Stimulated activated CD4-positive, alpha-beta T cell treated with anti-CD3 and anti-CD28 coated beads, Interleukin-1b, Interleukin-23, amount 100 ng/mL, for 48 hours (primary cell): ENCODE measurements around the gene H2AZ2.
"Not testable (repeated sequence)": the region's sequence is repeated elsewhere in the genome, so short reads cannot be mapped to it uniquely, and the experiment has no call there.

ENCODE experiments used
- DNase-seq: peaks from one replicate; pipeline ENCODE4 v3.0.0-alpha.2; 2020

The H2AZ2 gene

DNA sequence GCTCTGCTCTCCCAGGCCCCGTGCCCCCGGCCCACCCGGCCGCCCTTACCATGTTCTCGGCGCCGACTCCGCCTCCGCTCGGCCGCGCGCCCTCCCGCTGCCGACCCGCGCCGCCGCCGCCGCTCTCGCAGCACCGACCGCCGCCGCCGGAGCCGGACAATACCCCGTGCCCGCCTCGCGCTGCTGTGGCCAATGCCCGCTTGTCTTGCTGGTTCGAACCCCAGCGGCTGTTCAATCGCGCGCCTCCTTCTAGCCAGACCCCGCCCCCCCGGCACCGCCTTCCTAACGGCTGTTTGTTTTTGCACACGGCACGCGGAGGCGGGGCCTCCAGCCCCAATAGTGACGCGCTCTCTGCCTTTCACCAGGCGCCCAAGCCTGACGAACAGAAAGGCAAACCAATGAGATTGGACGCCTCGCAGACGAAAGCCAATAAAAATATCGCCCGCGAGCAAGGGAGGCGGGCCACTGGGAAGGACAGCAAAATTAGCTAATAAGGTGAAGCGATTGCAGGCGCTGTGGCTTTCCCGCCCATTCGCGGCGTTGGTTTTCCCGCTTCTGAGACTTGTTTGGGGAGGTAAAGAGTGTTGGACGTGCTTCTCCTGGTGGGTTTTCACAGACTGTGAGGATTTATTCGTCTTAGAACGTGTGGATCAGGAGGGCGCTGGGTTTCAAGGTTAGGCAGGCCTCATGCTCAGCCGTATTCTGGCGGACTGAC lies at the start of gene H2AZ2:
Gene H2AZ2, minus strand, starts transcription at position 168 of the 715 bp plus-strand sequence. Its CDS starts 116 bp downstream, at position 52.
- peak; percentile 100 for DNase-seq

DNA sequence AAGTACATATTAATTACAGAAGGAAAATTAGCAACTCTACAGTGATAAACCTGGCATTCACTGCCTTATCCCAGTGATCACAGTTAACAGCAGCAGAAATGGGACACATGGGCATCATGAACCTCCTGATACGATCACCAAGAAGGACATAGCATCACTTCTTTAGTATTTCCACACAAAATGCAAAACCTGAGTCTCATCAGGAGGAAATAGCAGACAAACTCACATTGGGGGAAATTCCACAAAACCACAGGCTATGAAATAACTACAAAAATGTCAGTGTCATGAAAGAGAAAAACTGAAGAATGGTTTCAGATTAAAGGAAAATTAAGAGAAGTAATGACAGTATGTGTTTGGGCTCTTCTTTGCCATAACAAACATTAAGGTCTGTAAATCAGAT lies 49.4 kb upstream of the H2AZ2 start:
- DNase-seq: no peak

DNA sequence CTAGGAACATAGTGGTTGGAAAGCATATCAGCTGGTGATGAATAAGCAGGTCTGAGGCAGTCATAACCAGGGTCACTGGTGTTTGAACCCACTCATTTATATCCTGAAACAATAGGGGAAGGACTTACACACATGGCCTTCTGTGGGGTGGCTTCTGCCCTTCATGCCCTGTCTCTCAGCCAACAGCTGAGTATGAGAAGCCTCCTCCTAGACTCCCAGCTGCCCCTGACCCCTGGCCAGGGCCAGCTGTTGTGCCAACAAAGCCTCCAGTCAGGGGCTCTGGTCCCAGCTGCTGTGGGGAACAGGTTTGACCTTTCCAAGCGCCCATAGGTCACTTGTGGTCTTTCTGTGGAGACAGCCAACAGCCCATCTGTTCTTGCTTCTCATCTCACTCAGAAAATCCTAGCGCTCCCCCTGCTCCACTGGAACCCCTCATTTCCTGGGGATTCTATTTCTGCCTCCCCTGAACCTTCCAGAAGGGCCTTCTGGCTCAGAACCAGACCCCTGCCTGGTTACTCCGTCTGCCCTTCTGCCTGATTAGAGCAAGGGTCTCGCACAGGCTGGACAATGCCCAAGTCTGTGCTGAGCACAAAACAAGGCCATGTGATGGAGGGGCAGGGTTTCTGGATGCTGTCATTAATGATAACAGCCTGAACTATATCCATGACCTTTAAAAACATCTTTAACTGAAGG lies 47.1 kb upstream of the H2AZ2 start:
- no peak for DNase-seq

DNA sequence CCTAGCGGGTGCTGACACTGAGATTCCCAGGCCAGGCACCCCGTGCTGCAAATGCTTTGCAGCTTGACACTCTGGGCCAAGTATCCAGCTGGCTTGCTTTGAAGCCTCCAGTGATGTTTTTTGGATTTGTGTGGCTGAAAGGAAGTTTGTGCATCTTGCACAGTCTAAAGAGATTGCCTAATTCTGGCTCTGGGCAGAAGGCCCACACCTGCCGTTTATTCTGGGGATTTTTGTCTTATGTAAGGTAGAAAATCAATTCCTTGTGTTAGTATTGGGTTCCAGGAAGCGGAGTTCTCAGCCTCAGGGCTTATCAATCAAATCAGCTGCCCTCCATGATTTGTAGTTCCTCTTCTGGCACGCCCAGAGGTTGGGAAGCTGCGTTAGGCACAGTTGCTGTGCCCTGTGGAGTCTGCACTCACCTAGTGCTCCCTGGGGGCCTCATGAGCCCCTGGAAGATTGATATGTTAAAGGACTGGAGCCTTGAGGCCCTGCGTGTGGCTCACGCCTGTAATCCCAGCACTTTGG lies 45.9 kb upstream of the H2AZ2 start:
- no peak for DNase-seq

DNA sequence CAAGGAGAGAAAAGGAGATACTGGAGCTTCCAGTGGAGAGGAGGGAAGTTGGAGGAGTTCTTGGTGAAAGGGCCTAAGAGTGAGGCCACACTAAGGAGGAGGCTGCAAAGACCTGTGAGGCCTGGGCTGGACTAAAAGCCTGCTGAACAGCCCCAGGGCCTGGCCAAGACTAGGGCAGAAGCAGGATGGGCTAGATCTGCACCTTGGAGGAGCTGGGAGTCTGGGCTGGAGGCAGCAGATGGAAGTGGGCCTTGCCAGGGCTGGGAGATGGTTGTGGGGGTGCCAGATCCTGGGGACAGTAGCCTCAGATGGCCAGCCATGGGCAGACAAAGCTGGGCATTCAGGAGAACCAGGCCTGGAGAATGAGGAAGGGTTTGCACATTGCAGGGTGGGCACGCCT lies 43.9 kb upstream of the H2AZ2 start:
- no peak for DNase-seq

DNA sequence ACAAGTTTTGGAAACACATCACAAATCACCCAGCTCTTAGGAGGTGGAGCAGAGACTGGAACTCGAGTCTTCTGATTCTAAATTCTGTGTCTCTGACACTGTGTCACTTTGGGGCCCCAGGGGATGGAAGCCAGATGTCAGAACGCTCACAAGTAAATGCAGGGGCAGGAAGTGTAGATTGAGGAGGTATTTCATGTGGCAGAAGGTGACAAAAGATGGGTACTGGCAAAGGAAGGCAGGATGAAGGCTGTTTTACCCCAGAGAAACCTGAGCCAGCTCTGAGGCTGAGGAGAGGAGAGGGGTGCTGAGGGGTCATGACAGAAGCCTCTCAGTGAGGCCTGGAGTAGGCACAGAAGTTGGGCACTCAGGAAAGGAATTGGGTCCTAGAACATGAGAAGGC lies 43.5 kb upstream of the H2AZ2 start:
- peak; percentile 32 for DNase-seq

DNA sequence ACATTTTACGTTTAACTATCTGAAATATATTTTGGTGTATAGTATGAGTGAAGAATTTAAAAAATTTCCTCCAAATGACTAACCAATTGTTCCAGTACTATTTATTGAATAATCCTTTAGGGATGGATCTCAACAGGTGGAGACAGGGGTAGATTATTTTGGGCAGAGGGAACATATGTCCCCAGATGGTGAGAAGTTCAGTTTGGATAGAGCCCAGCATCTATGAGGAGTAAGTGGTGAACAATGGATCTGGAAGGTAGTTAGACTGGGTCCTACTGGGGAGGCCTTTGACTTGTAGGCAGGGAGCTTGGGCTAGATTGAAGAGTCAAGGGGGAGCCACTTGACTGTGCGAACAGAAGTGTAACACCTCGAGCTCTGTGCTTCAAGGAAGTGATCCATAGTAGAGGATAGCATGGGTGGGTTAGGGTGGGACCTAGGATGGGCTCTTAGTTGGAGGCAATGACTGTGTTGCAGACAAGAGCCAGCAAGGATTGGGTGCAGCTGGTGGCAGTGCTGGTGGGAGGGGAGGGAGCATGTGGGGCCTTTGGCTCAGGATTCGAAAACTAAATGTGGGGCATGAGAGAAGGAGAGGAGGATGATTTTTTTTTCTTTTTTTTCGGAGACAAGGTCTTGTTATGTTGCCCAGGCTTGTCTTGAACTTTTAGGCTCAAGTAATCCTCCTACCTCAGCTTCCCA lies 41.3 kb upstream of the H2AZ2 start:
- no peak for DNase-seq

DNA sequence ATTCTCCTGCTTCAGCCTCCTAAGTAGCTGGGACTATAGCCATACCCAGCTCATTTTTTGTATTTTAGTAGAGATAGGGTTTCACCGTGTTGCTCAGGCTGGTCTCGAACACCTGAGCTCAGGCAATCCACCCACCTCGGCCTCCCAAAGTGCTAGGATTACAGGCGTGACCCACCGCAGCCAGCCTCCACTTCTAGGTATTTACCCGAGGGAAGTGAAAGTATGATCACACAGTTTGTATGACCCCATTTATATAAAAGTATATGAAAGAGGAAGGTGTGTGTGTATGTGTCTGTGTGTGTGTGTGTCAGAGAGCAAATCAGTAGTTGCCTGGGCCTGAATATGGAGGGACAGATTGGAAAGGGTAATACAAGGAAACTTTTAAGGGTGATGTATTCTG lies 39.4 kb upstream of the H2AZ2 start:
- DNase-seq: no peak

DNA sequence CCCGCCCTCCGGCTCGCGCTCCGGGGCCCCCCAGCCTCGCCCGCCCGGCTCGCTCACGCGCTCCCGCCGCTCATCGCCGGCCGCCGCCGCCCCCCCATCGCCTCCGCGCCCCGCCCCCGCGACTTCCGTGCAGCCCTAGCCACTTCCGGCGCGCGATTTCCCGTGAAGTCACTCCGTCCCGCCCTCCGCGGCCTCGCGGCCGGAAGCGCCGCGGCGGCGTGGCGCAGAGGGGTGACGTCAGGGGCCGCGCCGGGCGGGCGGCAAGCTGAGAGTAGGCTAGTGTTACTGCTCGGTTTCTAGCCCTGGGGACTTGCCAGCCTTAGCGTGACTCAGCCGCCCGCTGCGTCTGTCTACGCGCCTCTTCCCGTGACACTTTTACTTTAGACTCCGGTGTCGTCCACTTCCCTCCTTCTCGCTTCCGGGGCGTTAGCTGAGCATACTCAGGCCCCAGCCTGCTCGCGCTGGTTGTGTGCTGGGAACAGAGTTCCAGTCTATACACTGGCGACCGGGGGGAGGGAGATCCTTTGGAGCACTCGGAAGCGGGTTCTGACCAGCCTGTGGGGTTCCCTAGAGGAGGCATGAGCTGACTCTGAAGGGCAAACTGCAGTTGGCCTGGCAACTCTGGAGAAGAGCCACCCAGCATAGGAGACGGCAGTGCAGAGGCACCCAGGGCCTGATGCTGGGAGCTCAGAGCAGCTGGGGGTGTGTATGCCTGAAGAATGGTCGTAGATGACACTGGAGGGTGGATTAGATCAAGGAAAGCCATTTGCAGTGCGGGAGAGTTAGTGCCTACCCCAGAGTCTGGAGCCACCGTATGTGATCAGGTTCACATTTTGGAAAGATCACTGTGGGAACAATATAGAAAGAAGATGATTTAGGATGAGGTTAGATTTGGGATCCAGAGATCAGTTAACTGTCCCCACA lies 37.8 kb upstream of the H2AZ2 start, which contains the start of gene PURB:
Gene PURB, minus strand, starts transcription at position 137 of the 924 bp plus-strand sequence. CDS start 182 bp downstream, outside the sequence.
- peak; percentile 96 for DNase-seq

DNA sequence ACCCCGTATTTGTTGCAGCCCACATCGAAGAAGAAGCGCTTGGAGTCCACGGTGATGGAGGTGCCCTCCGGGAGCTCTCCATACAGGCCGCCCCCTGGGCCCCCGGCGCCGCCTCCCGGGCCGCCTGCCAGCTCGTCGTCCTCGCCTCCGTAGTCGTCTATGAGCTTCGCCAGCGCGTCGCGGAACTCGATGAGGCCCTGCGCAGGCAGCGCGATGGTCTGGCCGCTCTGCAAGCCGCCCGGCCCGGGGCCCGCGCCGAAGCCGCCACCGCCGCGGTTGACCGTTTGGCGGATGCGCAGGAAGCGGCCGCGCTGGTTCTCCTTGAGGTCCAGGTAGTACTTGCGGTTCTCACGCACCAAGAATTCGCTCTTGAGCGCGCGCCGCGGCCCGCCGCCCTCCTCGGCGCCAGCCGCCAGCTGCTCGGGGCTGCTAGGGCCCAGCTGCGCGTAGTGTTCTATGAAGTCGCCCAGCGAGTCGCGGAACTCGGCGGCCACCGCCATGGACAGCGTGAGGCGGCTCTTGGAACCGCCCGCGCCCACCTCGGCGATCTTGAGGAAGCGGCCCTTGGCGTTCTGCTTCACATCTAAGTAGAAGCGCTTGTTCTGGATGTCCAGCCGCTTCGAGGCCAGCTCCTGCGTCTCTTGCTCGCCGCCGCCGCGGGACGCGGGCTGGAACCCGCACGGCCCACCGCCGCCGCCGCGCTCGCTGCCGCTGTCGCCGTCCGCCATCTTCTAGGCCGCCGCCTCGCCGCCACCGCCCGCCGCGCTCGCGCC lies 36.9 kb upstream of the H2AZ2 start:
- peak; percentile 53 for DNase-seq

DNA sequence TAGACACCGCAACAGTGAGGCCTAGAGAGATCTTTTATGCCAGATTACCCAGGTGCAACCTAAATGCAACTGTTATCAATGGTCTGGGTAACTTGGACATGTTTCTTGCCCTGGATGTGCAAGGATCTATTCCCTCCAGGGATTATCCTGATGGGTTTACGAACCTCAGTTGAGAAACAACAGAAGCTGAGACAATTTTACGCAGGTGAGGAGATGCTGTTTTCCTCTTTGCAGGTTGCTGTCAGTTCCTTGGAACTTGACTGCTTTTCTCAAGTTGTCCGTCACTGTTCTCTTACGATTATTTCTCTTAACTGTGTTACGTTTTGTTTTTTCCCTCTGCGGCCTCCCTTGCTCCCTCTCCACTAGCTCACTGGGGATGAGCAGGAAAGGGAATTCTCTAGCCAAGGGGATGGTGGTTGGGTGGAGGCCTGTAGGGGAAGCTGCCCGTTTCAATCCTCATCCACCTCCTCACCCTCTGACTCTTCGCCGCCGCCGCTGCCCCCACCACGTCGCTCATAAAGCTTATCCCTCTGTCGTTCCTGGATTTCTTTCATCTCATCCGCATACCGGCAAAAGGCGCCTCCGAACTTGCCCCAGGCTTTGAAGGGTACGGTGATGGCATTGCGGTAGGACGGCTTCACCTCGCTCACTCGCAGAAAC lies 36.2 kb upstream of the H2AZ2 start:
- no peak for DNase-seq

DNA sequence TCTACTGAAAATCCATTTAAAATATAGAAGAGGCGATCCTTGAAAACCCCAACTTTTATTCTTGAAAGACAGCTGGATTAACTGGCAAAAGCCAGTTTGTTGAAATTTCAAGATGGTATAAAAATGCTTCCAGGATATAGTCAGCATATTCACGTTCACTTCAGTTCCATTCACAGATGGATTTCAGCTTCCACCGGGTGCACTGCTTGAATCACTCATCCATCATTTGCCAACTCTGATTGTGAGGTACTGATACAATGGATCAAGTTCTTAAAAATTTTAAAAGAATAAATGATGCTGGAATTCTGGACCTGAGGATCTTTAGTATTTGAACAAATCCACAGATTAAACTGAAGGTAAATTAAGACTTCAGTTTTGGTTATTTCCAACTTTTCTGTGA lies 35.0 kb upstream of the H2AZ2 start:
- DNase-seq: no peak

DNA sequence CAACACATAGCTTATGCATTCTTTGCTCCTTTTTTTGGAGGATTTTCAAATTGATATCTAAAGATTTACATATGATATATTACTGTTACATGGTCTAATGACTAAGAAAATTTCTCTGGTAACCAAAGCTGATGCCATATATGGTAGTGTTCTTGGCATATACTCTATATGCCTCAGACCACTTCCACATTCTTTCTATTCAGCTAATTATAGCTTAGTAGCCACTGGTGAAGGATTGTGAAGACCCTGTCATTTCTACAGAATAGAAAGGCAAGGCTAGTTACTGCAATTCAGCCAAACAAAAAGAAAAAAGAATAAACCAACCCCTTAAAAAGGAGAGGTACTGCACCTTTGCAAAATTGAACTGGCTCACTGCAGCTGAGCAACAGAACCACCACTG lies 33.7 kb upstream of the H2AZ2 start:
- DNase-seq: no peak

DNA sequence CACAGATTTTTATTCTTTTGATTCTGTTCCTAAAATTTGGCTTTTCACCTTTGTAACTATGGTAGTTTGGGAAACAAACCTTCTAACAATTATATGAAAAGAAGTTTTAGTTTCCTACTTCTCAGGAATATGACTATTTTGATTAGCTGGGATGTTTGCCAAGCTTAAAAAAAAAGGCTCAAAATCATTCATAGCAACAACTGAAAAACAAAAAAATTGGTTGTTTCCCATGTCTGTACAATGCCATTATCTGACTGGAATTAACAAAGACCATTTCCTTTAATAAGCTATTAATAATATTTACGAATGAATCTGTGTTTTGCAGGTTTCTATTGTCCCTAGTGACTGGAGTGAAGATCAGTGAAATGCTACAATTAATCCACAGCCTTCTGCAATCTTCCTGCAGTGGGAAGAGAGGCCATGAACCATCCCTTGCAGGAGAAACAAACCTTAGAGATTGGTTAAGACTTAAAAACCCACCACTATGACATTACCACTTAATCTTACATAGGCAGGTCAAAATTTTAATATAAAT lies 33.2 kb upstream of the H2AZ2 start:
- DNase-seq: no peak

DNA sequence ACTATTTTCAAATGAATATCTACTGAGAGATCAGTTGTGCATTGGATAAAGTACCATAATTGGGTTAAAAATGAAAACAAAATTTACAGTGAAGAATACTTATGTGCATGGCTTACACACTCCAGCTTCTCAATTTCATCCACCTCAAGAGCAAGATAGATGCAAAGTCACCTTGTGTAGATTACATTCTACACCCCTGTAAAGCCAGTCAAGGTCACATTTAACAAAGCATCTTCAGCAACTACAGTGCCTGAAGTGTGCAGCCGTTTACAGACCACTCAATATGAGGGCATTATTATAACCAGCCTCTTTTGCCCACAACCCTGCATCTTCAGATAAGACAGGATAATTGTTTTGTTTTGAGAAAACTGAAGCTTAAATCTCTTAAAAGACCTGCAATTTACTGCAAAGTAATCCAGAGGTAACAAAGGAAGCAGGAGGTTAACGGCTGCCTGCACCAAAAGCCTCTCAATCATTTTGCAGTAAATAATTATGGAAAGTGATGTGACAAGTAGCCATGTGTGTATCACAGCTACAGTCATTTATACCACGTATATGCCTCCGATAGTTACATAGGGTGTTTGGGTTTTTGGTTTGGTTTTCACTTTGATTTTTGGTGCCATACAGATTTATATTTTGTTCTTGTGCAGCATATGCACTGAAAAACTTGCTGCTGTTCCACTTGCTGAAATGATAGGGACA lies 32.6 kb upstream of the H2AZ2 start:
- no peak for DNase-seq

DNA sequence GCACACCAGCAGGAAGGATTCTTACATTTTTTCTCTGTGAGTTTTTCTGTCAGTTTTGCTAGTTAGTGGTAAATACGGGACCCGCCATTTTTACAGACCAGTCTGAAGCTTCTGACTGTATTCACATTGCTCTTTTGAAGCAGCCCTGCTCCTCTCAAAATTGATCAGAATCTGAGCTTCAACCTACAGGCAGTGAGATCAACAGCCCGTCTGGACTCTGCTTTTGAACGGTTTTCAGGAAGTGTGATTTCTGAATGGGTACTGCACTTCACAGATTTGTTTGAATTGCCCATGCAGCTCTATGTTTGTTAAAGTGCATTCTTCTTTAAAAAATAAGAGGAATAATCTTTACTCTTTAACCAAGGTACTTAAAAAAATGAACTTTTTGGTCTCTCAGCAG lies 28.5 kb upstream of the H2AZ2 start:
- DNase-seq: no peak

DNA sequence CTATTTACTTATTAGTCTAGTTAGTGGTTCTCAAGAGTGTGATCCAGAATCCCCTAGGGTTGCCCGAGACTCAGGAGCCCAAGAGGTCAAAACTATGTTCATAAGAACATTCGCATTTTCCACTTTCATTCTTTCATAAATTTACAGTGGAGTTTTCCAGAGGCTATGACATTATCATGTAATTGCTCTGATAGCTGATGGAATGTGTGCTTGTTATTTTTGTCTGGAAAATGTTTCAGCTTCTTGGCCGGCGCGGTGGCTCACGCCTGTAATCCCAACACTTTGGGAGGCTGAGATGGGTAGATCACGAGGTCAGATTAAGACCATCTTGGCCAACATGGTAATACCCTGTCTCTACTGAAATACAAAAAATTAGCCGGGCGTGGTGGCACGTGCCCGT lies 27.4 kb upstream of the H2AZ2 start:
- no peak for DNase-seq

DNA sequence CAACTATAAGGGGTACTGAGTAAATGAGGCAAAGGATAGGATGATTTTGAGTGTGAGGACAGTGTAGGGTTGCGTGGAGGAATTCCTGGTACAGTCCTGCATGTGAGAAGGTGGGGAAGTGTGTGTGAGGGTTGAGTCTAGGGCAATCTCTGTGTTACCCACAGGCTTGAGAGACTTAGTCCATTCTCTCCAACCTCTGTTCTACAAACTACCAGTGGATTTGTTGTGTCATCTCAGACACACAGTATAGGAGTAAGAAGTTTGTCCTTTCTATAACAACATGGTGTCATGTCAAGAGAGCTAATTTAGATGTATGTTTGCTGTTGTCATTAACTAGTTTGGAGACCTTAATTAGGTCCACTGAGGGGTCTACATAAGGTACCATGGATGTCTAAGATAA lies 24.9 kb upstream of the H2AZ2 start:
- DNase-seq: no peak

DNA sequence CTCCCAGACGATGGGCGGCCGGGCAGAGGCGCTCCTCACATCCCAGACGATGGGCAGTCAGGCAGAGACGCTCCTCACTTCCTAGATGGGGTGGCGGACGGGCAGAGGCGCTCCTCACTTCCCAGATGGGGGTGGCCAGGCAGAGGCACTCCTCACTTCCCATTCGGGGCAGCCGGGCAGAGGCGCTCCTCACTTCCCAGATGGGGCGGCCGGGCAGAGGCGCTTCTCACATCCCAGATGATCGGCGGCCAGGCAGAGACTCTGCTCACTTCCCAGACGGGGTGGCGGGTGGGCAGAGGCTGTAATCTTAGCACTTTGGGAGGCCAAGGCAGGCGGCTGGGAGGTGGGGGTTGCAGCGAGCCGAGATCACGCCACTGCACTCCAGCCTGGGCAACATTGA lies 24.0 kb upstream of the H2AZ2 start:
- DNase-seq: not testable (repeated sequence)

DNA sequence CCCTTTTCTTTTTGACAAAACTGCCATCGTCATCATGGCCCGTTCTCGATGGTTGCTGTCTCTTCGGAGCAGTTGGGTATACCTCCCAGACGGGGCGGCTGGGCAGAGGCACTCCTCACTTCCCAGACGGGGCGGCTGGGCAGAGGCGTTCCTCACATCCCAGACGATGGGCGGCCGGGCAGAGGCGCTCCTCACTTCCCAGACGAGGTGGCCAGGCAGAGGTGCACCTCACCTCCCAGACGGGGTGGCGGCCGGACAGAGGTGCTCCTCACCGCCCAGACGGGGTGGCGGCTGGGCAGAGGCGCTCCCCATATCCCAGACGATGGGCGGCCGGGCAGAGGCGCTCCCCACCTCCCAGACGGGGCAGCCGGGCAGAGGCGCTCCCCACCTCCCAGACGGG lies 22.9 kb upstream of the H2AZ2 start:
- DNase-seq: not testable (repeated sequence)
